HUES6 (cell line): ENCODE measurements around the gene CEP44.
A peak's percentile ranks its signal among the peaks of the same experiment; 100 is the strongest.

Source experiments
- H3K27ac ChIP-seq: 2 replicates; pipeline ENCODE4 v1.7.0; 2013; ENCODE audit warnings: low read depth, mild to moderate bottlenecking, low read length, inconsistent platforms
- H3K27me3 ChIP-seq: 2 replicates; pipeline ENCODE4 v1.6.1; 2013; ENCODE audit warnings: low read length; ENCODE audit not compliant: control insufficient read depth, insufficient read depth
- H3K36me3 ChIP-seq: 2 replicates; pipeline ENCODE4 v1.6.1; 2013; ENCODE audit warnings: low read length; ENCODE audit not compliant: control insufficient read depth, insufficient read depth
- H3K4me1 ChIP-seq: 2 replicates; pipeline ENCODE4 v1.6.1; 2013; ENCODE audit warnings: low read length; ENCODE audit not compliant: control insufficient read depth, insufficient read depth
- H3K4me3 ChIP-seq: 2 replicates; pipeline ENCODE4 v1.5.1; 2013; ENCODE audit warnings: low read depth, low read length
- H3K9ac ChIP-seq: one replicate; pipeline ENCODE4 v1.6.1; 2013; ENCODE audit warnings: mild to moderate bottlenecking, low read length
- H3K9me3 ChIP-seq: 2 replicates; pipeline ENCODE4 v1.6.1; 2013; ENCODE audit warnings: low read depth, low read length; ENCODE audit not compliant: control insufficient read depth, insufficient read depth

The CEP44 gene, protein sequence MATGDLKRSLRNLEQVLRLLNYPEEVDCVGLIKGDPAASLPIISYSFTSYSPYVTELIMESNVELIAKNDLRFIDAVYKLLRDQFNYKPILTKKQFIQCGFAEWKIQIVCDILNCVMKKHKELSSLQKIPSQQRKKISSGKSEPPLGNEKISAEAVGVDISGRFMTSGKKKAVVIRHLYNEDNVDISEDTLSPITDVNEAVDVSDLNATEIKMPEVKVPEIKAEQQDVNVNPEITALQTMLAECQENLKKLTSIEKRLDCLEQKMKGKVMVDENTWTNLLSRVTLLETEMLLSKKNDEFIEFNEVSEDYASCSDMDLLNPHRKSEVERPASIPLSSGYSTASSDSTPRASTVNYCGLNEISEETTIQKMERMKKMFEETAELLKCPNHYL

DNA sequence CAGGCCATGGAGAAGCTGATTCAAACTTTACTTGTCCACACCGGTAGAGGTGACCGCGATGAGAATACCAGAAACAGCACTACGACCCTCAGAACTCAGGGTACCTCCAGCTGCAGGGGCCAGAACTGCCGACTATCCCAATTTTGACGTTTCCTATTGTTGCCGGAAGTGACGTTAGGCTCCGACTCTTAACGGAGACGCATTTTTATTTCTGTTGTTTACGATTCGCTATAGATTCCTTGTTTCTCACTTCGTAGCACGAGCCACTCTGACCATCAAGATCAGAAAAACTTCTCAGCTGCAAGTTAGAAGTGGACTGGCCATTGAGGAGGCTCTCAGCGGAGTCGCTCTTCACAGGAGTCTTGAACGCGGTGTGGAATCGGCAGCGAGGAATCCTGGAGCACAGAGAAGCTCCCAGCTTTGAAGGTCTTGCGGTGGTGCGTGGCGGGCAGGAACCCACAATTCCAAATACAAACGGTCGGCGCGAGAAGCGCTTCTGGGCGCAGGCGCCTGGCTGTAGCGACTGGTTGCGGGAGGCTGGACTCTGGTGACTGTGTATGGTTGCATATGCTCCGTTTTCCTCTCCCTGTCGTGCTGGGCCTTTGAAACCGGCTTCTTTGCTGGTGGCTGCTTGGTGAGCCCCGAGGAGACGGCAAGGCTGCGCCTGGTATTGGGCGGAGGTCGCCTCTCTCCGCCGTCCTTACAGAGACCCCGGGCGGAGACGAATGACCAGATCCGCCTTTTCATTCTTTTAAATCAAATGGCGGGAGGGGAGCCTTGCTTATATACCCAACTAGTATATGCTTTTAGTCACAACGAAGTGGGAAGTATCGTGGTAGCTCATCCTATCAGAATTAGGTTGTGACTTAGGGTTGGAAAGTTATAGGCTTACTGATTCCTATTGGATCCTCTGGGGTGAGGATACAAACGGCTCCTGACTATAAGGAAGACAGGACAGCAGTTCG is at the start of gene CEP44, which contains the start of gene FBXO8:
CEP44 (plus strand) TSS at position 405 of the 965 bp plus-strand sequence. CDS start 15,211 bp downstream, outside the sequence.
FBXO8 (minus strand) TSS at position 161 of the 965 bp plus-strand sequence. CDS start 20,575 bp downstream, outside the sequence.
- Histone ChIP-seq H3K27me3 (no peaks in the 10 kb centered on the region), H3K27ac (peak within 1 kb of the TSS; percentile 100), H3K9ac (peak within 1 kb of the TSS; percentile 99), H3K4me1 (peaks cover 3% of the 10 kb centered on the region; the same call in 1 of the 2 replicates), H3K36me3 (no peaks in the 10 kb centered on the region), H3K4me3 (peak within 1 kb of the TSS; percentile 92), H3K9me3 (no peaks in the 10 kb centered on the region; the same call in 1 of the 2 replicates)

DNA sequence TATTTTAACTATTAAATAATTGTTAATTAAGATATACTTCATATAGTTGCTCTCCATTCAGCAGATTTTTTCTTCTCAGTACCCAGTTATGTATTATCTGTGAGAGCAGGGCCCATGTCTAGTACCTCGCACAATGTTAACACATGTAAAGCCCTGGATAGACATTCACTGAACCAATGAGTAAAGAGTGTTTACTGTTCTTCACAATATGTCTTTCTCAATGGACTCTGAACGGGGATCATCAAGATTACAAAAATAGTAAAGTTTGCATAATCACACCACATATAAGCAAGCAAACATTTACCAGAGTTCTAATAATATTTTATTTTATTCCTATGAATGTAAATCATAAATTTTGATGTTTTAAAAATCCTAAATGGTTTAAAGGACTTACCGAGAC is 47.4 kb upstream of the CEP44 start:
- Histone ChIP-seq H3K27ac (no peak overlapping the region), H3K9ac (no peak overlapping the region), H3K36me3 (no peaks in the 10 kb centered on the region), H3K27me3 (no peaks in the 10 kb centered on the region), H3K9me3 (no peaks in the 10 kb centered on the region), H3K4me1 (no peaks in the 10 kb centered on the region), H3K4me3 (no peak overlapping the region)

DNA sequence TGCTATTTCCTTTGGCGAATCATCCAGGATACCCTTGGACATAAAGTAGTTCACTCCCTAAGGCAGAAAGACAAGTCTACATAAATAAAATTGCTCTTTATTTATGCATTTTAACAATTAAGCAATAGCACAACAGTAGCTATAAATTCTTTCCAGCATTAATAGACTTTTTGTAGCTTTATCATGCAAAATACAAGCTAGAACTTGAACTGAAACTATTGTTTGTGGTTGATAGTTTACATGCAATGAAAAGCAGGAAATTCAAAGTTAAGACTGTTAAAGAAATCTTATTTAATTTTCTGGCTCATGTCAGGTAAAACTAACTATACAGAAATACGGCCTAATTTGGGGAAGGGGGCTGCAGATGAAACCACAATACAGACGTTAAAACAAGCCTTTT is 42.5 kb upstream of the CEP44 start:
- Histone ChIP-seq H3K4me1 (no peaks in the 10 kb centered on the region), H3K27me3 (no peaks in the 10 kb centered on the region), H3K27ac (no peak overlapping the region), H3K36me3 (no peaks in the 10 kb centered on the region), H3K4me3 (no peak overlapping the region), H3K9me3 (no peaks in the 10 kb centered on the region), H3K9ac (no peak overlapping the region)

DNA sequence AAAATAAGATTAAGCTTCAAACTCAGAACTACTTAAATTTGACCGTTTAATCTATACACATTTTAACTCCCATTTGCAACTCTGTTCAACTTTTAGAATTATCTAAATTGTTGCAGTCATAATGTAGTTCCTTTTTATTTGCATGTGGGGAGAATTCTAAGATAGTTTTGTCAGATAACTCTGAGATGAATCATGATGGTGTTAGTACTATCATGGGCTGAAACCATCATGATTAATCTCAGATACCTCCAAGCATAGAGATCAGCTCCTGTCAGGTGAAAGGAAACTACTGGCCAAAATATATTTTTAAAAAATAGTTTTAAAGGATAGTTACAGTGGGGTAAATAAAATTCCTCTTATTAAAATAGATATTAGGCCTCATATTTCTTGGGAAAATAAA is 39.3 kb upstream of the CEP44 start:
- Histone ChIP-seq H3K27ac (no peak overlapping the region), H3K4me1 (no peaks in the 10 kb centered on the region), H3K36me3 (no peaks in the 10 kb centered on the region), H3K4me3 (no peak overlapping the region), H3K9me3 (no peaks in the 10 kb centered on the region), H3K9ac (no peak overlapping the region), H3K27me3 (no peaks in the 10 kb centered on the region)

DNA sequence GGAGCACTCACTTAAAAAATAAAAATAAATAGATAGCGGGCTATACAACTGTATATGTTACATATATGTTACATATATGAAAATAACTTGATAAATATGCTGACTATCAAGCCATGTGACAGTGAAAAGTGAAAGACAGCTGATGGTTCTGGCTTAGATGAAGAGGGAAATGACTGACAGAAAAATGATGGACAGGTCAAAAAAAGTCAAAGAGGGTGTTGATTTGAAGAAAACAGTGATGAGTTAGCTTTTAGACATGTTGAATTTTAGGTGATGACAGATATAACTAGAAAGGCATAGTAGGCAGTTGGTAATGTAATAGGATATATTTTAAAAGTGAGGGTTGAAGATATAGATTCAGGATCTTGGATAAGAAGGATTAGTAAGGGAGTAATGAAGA is 38.0 kb upstream of the CEP44 start:
- no peaks in the 10 kb centered on the region for H3K36me3 ChIP-seq
- no peaks in the 10 kb centered on the region for H3K4me1 ChIP-seq
- no peak overlapping the region for H3K27ac ChIP-seq
- H3K4me3 ChIP-seq: no peak overlapping the region
- no peaks in the 10 kb centered on the region for H3K27me3 ChIP-seq
- H3K9me3 ChIP-seq: no peaks in the 10 kb centered on the region
- no peak overlapping the region for H3K9ac ChIP-seq

DNA sequence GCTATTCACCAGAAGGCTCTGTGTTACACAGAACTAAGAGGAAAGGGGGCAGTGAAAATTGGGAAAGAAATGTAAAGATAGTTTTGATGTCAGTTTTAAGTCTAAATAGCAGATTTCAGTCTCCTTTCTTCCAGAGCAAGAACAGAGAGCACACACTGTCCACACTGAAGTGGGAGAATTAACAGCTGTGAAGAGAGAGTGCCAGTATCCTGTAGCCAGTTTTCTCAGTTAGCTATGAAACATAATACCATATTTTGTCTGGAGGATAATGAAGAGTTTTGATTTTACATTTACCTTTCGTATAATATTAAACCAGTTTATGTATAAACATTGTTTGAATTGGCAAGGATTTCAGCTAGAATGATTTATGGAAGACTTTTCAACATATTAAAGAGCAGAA is 35.3 kb upstream of the CEP44 start:
- Histone ChIP-seq H3K36me3 (no peaks in the 10 kb centered on the region), H3K27me3 (no peaks in the 10 kb centered on the region), H3K4me1 (no peaks in the 10 kb centered on the region), H3K4me3 (no peak overlapping the region), H3K9me3 (no peaks in the 10 kb centered on the region), H3K27ac (no peak overlapping the region), H3K9ac (no peak overlapping the region)

DNA sequence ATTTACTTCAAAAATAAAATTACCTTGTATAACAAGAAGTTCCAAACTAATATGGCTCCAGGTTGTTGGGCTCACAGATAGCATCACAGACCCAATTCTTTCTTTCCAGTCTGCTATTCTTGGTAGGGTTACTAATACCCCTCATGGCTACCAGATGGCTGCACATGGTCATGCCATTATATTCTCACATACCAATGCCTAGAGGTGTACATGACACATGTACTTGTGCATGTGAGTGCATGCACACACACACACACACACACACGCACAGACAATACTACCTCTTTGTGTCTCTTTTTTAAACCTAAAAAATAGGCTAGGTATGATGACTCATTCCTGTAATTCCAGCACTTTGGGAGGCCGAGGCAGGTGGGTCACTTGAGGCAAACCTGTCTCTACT is 31.3 kb upstream of the CEP44 start:
- Histone ChIP-seq H3K36me3 (no peaks in the 10 kb centered on the region), H3K4me3 (no peak overlapping the region), H3K27ac (no peak overlapping the region), H3K27me3 (no peaks in the 10 kb centered on the region), H3K9ac (no peak overlapping the region), H3K9me3 (no peaks in the 10 kb centered on the region), H3K4me1 (no peaks in the 10 kb centered on the region)

DNA sequence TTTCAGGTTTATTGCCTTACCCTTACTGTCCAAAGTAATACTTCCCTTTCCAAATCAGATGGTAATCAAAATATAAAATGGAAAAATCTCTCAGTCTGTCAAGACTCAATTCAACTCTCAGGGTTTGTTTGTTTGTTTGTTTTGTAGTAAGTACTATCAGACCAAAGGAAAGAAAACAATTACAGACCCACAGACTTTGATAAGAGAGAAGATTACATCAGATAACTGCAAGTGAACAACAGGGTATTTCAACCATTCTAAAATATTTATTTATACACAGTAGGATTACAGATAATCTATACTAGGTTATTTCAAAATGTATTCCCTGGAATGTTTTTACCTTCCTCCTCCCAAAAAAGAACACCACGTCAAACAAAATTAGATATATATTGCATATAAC is 29.1 kb upstream of the CEP44 start:
- Histone ChIP-seq H3K4me1 (no peaks in the 10 kb centered on the region), H3K36me3 (no peaks in the 10 kb centered on the region), H3K27me3 (no peaks in the 10 kb centered on the region), H3K9me3 (no peaks in the 10 kb centered on the region), H3K4me3 (no peak overlapping the region), H3K27ac (no peak overlapping the region), H3K9ac (no peak overlapping the region)

DNA sequence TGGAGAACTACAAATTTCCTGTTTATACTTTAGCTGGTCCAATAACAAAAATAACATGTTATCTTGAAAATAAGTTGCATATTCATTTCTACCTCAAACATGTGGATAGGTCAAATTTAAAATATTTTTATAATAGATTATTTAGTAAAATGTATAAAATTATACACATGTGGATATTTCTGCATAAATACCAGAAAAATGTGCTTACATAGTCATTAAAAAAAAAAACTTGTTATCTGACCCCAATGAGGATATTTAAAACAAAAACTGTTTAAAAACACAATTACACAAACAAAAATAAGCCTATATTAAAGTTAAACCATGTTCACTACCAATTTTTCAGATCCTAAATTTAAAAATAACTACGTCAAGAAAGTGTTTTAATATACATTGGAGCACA is 28.3 kb upstream of the CEP44 start:
- Histone ChIP-seq H3K4me3 (no peak overlapping the region), H3K36me3 (no peaks in the 10 kb centered on the region), H3K9me3 (no peaks in the 10 kb centered on the region), H3K27ac (no peak overlapping the region), H3K9ac (no peak overlapping the region), H3K4me1 (no peaks in the 10 kb centered on the region), H3K27me3 (no peaks in the 10 kb centered on the region)

DNA sequence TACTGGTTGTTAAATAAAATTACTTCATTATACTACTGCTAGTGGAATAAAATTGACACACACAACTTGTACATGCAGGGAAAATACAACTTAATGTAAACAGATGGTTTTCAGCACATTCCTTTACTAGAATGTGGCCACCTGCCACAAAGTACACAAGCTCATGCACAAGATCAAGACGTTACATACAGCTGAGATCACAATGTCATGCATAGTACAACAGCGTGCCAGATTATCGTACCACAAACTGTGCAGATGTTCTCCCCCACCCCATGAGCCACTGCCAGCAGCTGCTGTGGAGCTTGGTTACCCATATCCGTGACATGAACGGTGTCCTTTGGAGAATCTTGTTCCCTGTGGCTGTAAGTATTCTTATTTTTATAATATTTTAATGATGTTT is 27.9 kb upstream of the CEP44 start:
- Histone ChIP-seq H3K9ac (no peak overlapping the region), H3K9me3 (no peaks in the 10 kb centered on the region), H3K4me3 (no peak overlapping the region), H3K27me3 (no peaks in the 10 kb centered on the region), H3K4me1 (no peaks in the 10 kb centered on the region), H3K27ac (no peak overlapping the region), H3K36me3 (no peaks in the 10 kb centered on the region)

DNA sequence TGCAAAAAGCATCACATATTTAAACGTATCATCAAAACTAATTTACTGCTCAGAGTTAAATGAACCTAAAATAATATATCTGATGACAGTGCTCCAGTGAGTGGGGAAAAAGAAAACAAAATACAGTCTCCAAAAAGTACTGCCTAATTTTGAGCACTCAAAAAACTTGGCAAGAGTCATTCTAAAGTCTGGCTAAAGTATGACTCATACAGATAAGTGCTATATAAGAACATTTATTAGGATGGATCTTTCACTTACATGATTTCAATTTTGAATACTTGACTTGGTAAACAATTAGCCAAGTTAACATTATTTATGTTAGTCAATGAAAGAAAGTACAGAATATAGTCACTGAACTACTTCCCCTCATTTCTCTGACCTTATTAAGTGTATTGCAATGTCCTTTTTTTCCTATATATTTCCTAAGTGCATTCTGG is 27.4 kb upstream of the CEP44 start:
- Histone ChIP-seq H3K9me3 (no peaks in the 10 kb centered on the region), H3K4me1 (no peaks in the 10 kb centered on the region), H3K4me3 (no peak overlapping the region), H3K27me3 (no peaks in the 10 kb centered on the region), H3K27ac (no peak overlapping the region), H3K9ac (no peak overlapping the region), H3K36me3 (no peaks in the 10 kb centered on the region)
